Measurements from ENCODE around the gene GLG1. TPM values are rescaled to one million over a fixed set of nuclear protein-coding genes. Genes with fewer than 3 reads are reported as not detected.

Gene GLG1
- total RNA-seq, 1 experiment from 2014 or later = 99.1 TPM

- no TSS peak for BruUV-seq (replicated peaks)
- Mint-ChIP-seq H3K4me1 (ENCODE audit: insufficient read depth, unreplicated experiment) (no peaks in the 10 kb centered on the region), H3K36me3 (ENCODE audit: insufficient read depth, unreplicated experiment) (peaks cover 90% of the 10 kb centered on the region), H3K27me3 (ENCODE audit: insufficient read depth, unreplicated experiment) (no peaks in the 10 kb centered on the region), H3K9me3 (ENCODE audit: unreplicated experiment) (no peaks in the 10 kb centered on the region), H3K4me3 (ENCODE audit: unreplicated experiment) (no peak overlapping the region), H3K27ac (ENCODE audit: low read depth, unreplicated experiment) (no peak overlapping the region)
- TF ChIP-seq CTCF (IDR thresholded peaks at IDR 0.05; ENCODE audit: unreplicated experiment) = no peak
- intact Hi-C loops (cut with micrococcal nuclease) = no loop called here
- ChIA-PET CTCF (no interaction called here), POLR2A (no interaction called here)
- DNase-seq (ENCODE audit: unreplicated experiment) = no peak
These were observed 134.4 kb downstream of the GLG1 start for GRCh38 chr16:74472540-74472939.

- Mint-ChIP-seq H3K9me3 (ENCODE audit: unreplicated experiment) (no peaks in the 10 kb centered on the region), H3K27ac (ENCODE audit: low read depth, unreplicated experiment) (peak overlapping the region; percentile 66), H3K4me1 (ENCODE audit: insufficient read depth, unreplicated experiment) (no peaks in the 10 kb centered on the region), H3K27me3 (ENCODE audit: insufficient read depth, unreplicated experiment) (no peaks in the 10 kb centered on the region), H3K4me3 (ENCODE audit: unreplicated experiment) (no peak overlapping the region), H3K36me3 (ENCODE audit: insufficient read depth, unreplicated experiment) (peaks cover 90% of the 10 kb centered on the region)
- no TSS peak for BruUV-seq (replicated peaks)
- no peak for DNase-seq (ENCODE audit: unreplicated experiment)
- ChIA-PET CTCF (no interaction called here), POLR2A (no interaction called here)
- no peak for TF ChIP-seq CTCF (IDR thresholded peaks at IDR 0.05; ENCODE audit: unreplicated experiment)
- intact Hi-C loops (cut with micrococcal nuclease) = no loop called here
These were observed 134.9 kb downstream of the GLG1 start for GRCh38 chr16:74472010-74472409.

GRCh38 chr16:74469946-74470478 is 136.9 kb downstream of the GLG1 start:
- no TSS peak for BruUV-seq (replicated peaks)
- Mint-ChIP-seq H3K4me3 (ENCODE audit: unreplicated experiment) (no peak overlapping the region), H3K36me3 (ENCODE audit: insufficient read depth, unreplicated experiment) (peaks cover 86% of the 10 kb centered on the region), H3K4me1 (ENCODE audit: insufficient read depth, unreplicated experiment) (no peaks in the 10 kb centered on the region), H3K27ac (ENCODE audit: low read depth, unreplicated experiment) (no peak overlapping the region), H3K27me3 (ENCODE audit: insufficient read depth, unreplicated experiment) (no peaks in the 10 kb centered on the region), H3K9me3 (ENCODE audit: unreplicated experiment) (no peaks in the 10 kb centered on the region)
- no peak for DNase-seq (ENCODE audit: unreplicated experiment)
- intact Hi-C loops (cut with micrococcal nuclease) = no loop called here
- TF ChIP-seq CTCF (IDR thresholded peaks at IDR 0.05; ENCODE audit: unreplicated experiment) = no peak
- ChIA-PET POLR2A (interaction anchor here (1.3 kb wide), 1 partner anchor 10 kb away, joined by 7 read pairs; no protein-coding TSS in a partner anchor), CTCF (interaction anchor here (1.2 to 1.7 kb wide), 2 partner anchors 152 to 155 kb away, joined by 4 to 5 read pairs; no protein-coding TSS in a partner anchor)

GRCh38 chr16:74468807-74469525 is 137.9 kb downstream of the GLG1 start:
- Mint-ChIP-seq H3K36me3 (ENCODE audit: insufficient read depth, unreplicated experiment) (peaks cover 90% of the 10 kb centered on the region), H3K4me3 (ENCODE audit: unreplicated experiment) (no peak overlapping the region), H3K27ac (ENCODE audit: low read depth, unreplicated experiment) (no peak overlapping the region), H3K9me3 (ENCODE audit: unreplicated experiment) (no peaks in the 10 kb centered on the region), H3K27me3 (ENCODE audit: insufficient read depth, unreplicated experiment) (no peaks in the 10 kb centered on the region), H3K4me1 (ENCODE audit: insufficient read depth, unreplicated experiment) (no peaks in the 10 kb centered on the region)
- ChIA-PET CTCF (interaction anchor here (0.5 to 1.7 kb wide), 5 partner anchors 13 to 156 kb away, joined by 3 to 5 read pairs (median 3); no protein-coding TSS in a partner anchor), POLR2A (interaction anchor here (1.3 kb wide), 1 partner anchor 11 kb away, joined by 7 read pairs; no protein-coding TSS in a partner anchor)
- intact Hi-C loops (cut with micrococcal nuclease) = no loop called here
- no TSS peak for BruUV-seq (replicated peaks)
- no peak for TF ChIP-seq CTCF (IDR thresholded peaks at IDR 0.05; ENCODE audit: unreplicated experiment)
- DNase-seq (ENCODE audit: unreplicated experiment) = no peak

All from MCF 10A (cell line).